ENCODE measurements around the gene SLC22A5.

DNA sequence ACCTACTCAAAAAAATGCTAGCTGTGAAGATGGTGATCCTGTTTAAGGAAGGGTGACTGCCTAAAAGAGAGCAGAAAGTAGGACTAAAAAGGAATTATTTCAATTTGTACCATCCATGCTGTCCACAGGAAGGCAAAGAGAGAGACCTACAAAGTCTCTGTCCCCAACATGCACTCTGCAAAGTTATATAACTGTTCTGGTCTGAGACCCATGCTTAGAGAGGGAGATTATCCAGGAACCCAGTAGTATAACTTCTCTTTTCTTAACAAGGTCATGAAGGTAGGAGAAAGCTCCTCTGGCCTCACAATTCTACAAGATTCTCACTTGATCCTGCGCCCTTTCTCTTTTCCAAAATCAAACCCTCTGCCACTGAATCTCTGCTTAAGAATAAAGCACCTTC is 49.5 kb upstream of the SLC22A5 start:
- TF ChIP-seq, protein P1, sequence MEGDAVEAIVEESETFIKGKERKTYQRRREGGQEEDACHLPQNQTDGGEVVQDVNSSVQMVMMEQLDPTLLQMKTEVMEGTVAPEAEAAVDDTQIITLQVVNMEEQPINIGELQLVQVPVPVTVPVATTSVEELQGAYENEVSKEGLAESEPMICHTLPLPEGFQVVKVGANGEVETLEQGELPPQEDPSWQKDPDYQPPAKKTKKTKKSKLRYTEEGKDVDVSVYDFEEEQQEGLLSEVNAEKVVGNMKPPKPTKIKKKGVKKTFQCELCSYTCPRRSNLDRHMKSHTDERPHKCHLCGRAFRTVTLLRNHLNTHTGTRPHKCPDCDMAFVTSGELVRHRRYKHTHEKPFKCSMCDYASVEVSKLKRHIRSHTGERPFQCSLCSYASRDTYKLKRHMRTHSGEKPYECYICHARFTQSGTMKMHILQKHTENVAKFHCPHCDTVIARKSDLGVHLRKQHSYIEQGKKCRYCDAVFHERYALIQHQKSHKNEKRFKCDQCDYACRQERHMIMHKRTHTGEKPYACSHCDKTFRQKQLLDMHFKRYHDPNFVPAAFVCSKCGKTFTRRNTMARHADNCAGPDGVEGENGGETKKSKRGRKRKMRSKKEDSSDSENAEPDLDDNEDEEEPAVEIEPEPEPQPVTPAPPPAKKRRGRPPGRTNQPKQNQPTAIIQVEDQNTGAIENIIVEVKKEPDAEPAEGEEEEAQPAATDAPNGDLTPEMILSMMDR (IDR thresholded peaks at IDR 0.05): no peak
- no peak for TF ChIP-seq POLR2A (IDR thresholded peaks at IDR 0.05)
